ENCODE data around the gene XRCC4. TPM values are rescaled to one million over a fixed set of nuclear protein-coding genes. Genes with fewer than 3 reads are reported as not detected.

The XRCC4 gene
- total and polyA plus RNA-seq, 2 of the 8 experiments (the other 6 are each of a cell fraction or from before 2014, with no cell fraction given) = 3.0 to 8.3 TPM

DNA sequence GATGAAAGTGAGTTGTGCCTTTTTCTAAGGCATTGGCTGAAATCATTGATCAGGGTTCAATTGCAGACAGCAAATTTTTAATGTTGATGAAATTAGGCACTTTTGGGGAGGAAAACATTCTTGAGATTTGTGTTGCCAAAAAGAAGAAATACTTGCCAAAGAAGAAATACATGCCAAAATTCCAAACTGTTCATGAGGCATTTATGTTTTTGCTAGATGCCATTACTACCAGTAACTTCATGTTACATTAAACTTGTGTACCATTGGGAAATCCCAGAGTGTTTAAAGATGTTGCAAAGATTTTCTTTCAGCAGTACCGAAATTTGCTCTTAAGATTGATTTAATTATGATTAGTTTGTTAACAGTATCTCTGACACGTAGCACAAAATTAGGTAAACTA lies 7.0 kb downstream of the XRCC4 start:
- no peak overlapping the region for H3K14ac ChIP-seq (ENCODE audit: insufficient read length)
- H3K79me2 ChIP-seq (ENCODE audit: control insufficient read depth in 1 of 2, insufficient read depth in 2 of 2, low read length in 2 of 2) = peaks cover 0 to 2% of the 10 kb centered on the region in 2 experiments; a peak in 1 of 4 replicates
- no peak overlapping the region for H3K23ac ChIP-seq (ENCODE audit: insufficient read length)
- no peak for FAIRE-seq
- H3K4me1 ChIP-seq (replicated peaks in 1 of 4; ENCODE audit: control insufficient read depth in 3 of 4, insufficient read depth in 4 of 4, low read length in 3 of 4) = no peaks in the 10 kb centered on the region
- no peaks in the 10 kb centered on the region for H3K27me3 ChIP-seq (replicated peaks in 1 of 4; ENCODE audit: control insufficient read depth in 3 of 4, extremely low read depth in 1 of 4, insufficient read depth in 3 of 4, low read length in 3 of 4)
- H2BK20ac ChIP-seq (ENCODE audit: low read length) = no peak overlapping the region
- H3K18ac ChIP-seq (ENCODE audit: extremely low read depth, low read length) = no peak overlapping the region
- no peak overlapping the region for H3K4ac ChIP-seq (replicated peaks; ENCODE audit: insufficient read length, low read depth, low read length)
- H2BK12ac ChIP-seq (ENCODE audit: low read depth, low read length) = no peak overlapping the region
- ChIA-PET CTCF (ENCODE audit: partially characterized antibody) (no interaction called here), POLR2A (ENCODE audit: partially characterized antibody) (no interaction called here)
- H4K5ac ChIP-seq (ENCODE audit: insufficient read length, low read depth, low read length) = no peak overlapping the region
- no peak overlapping the region for H2AFZ ChIP-seq (ENCODE audit: low read length)
- TF ChIP-seq CEBPB (IDR thresholded peaks at IDR 0.05; ENCODE audit: low read depth, low read length) (no peak), POU5F1 (IDR thresholded peaks at IDR 0.05; ENCODE audit: low read depth, low read length) (no peak), SAP30 (IDR thresholded peaks at IDR 0.05; ENCODE audit: insufficient read depth, insufficient replicate concordance, low read length) (no peak), SP1 (IDR thresholded peaks at IDR 0.05; ENCODE audit: low read depth, low read length) (no peak)
- H2BK5ac ChIP-seq (ENCODE audit: low read depth, low read length) = no peak overlapping the region
- no peaks in the 10 kb centered on the region for H3K9me3 ChIP-seq (ENCODE audit: insufficient read depth in 2 of 2, low read depth in 1 of 2, low read length in 1 of 2)
- no peaks in the 10 kb centered on the region for H4K20me1 ChIP-seq (replicated peaks in 1 of 2; ENCODE audit: control insufficient read depth in 1 of 2, insufficient read depth in 2 of 2, low read length in 2 of 2)
- no peaks in the 10 kb centered on the region for H3K36me3 ChIP-seq (ENCODE audit: control insufficient read depth in 2 of 4, insufficient read depth in 4 of 4, low read length in 3 of 4)
- H3K9ac ChIP-seq (replicated peaks in 1 of 4; ENCODE audit: extremely low read depth in 1 of 4, low read depth in 3 of 4, low read length in 3 of 4) = no peak overlapping the region
- 98% methylated on average over 2 of the region's 2 CpGs; no CpG with 5 or more reads in 1 of the 2 experiments for WGBS, 2 experiments (ENCODE audit: extremely low coverage in 1 of 2, insufficient coverage in 1 of 2, insufficient read length in 1 of 2, insufficient replicate concordance in 2 of 2, low coverage in 1 of 2, low lambda C conversion rate in 2 of 2, missing lambda C conversion rate in 1 of 2)
- no peaks in the 10 kb centered on the region for H3K79me1 ChIP-seq (ENCODE audit: low read depth, low read length)
- no peak overlapping the region for H4K91ac ChIP-seq (replicated peaks; ENCODE audit: insufficient read length, low read length)
- no peak overlapping the region for H3K4me3 ChIP-seq (ENCODE audit: extremely low read depth in 1 of 4, insufficient read depth in 2 of 4, low read depth in 3 of 4, low read length in 4 of 4)
- no peak for DNase-seq (ENCODE audit: low read depth in 1 of 2, low spot score in 2 of 2)
- H2BK120ac ChIP-seq (replicated peaks; ENCODE audit: low read depth, low read length) = no peak overlapping the region
- H3K56ac ChIP-seq (replicated peaks; ENCODE audit: insufficient read length, low read depth, low read length) = no peak overlapping the region
- no peak overlapping the region for H3K27ac ChIP-seq (ENCODE audit: low read depth, low read length)
- H2BK15ac ChIP-seq (ENCODE audit: low read length) = no peak overlapping the region
- no peak overlapping the region for H4K8ac ChIP-seq (ENCODE audit: extremely low read depth, insufficient read depth, low read length)
- no peaks in the 10 kb centered on the region for H3K23me2 ChIP-seq (ENCODE audit: low read depth, low read length)
- no peak overlapping the region for H3K4me2 ChIP-seq (ENCODE audit: insufficient read depth in 1 of 2, low read depth in 2 of 2, low read length in 2 of 2)
- no peak overlapping the region for H2AK5ac ChIP-seq (ENCODE audit: low read depth, low read length)
